ENCODE measurements around the gene CYTIP. TPM values are rescaled to one million over a fixed set of nuclear protein-coding genes. Genes with fewer than 3 reads are reported as not detected.

CYTIP gene
- total RNA-seq, 1 experiment from 2014 or later, result not detected

DNA sequence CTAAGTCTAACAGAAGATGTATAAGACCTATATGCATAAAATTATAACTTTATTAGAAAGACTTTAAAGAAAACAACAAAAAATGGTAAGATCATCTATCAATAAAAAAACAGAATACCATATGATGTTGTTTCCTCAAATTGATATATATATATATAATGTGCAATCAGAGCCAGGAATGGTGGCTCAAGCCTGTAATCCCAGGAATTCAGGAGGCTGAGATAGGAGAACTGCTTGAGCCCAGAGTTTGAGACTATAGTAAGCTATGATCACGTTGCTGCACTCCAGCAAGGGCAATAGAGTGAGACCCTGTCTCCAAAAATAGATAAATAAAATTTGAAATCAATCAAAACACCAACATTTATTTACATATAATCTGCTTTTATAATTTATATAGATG, 19.5 kb downstream of the CYTIP start:
- CTCF ChIA-PET, result no interaction called here
- no peak overlapping the region for H3K27ac ChIP-seq

DNA sequence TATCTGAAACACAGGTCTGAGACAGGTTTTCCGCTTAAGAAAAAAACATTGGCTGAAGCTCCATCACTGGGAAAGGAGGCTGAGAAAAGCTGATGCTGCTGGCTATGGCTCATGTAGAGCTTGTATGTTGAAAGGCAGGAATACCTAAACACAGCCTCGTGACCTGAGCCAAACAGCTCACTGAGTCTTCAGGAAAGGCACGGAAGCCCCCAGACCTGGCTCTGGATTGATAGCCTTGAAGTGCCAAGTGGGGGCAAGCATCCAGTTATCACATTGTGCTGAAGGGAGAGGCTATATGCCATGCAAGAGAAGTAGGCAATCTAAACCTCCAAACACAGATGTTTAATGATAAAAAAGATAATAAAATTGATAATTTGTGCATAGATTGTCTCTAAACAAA, 21.9 kb downstream of the CYTIP start:
- Histone ChIP-seq H3K27ac (no peak overlapping the region), H3F3A (ENCODE audit: insufficient read depth, low read depth) (no peaks in the 10 kb centered on the region), H3K27me3 (ENCODE audit: insufficient read depth, low read depth) (no peaks in the 10 kb centered on the region), H3K4me1 (replicated peaks; ENCODE audit: insufficient read depth) (no peaks in the 10 kb centered on the region), H3K9me2 (ENCODE audit: insufficient read depth) (no peaks in the 10 kb centered on the region), H3K9me3 (ENCODE audit: insufficient read depth, low read depth) (no peaks in the 10 kb centered on the region), H2AFZ (no peak overlapping the region), H3K4me2 (no peak overlapping the region), H3K36me3 (ENCODE audit: low read depth) (no peaks in the 10 kb centered on the region), H3K4me3 (no peak overlapping the region), H3K79me2 (ENCODE audit: low read depth) (no peaks in the 10 kb centered on the region), H4K20me1 (ENCODE audit: insufficient read depth) (no peaks in the 10 kb centered on the region)
- TF ChIP-seq CTCF (conservative IDR thresholded peaks at IDR 0.05), result no peak
- TF ChIP-seq EZH2 (IDR thresholded peaks at IDR 0.05; ENCODE audit: low read depth), result no peak
- POLR2A ChIA-PET (ENCODE audit: unreplicated experiment), result no interaction called here
- CTCF ChIA-PET, result no interaction called here
- no TSS peak for BruUV-seq (replicated peaks)
- no peak for DNase-seq
- intact Hi-C loops (cut with micrococcal nuclease; ENCODE audit: unreplicated experiment), result no loop called here

More for the DNA sequence above, 19.5 kb downstream of the CYTIP start:
- Histone ChIP-seq H3K36me3 (ENCODE audit: low read depth) (no peaks in the 10 kb centered on the region), H2AFZ (no peak overlapping the region), H4K20me1 (ENCODE audit: insufficient read depth) (no peaks in the 10 kb centered on the region), H3K9me3 (ENCODE audit: insufficient read depth, low read depth) (no peaks in the 10 kb centered on the region), H3K27me3 (ENCODE audit: insufficient read depth, low read depth) (no peaks in the 10 kb centered on the region), H3K79me2 (ENCODE audit: low read depth) (no peaks in the 10 kb centered on the region), H3K4me1 (replicated peaks; ENCODE audit: insufficient read depth) (no peaks in the 10 kb centered on the region), H3K4me3 (no peak overlapping the region), H3K9me2 (ENCODE audit: insufficient read depth) (no peaks in the 10 kb centered on the region), H3K4me2 (no peak overlapping the region), H3F3A (ENCODE audit: insufficient read depth, low read depth) (no peaks in the 10 kb centered on the region)
- TF ChIP-seq CTCF (conservative IDR thresholded peaks at IDR 0.05) (no peak), EZH2 (IDR thresholded peaks at IDR 0.05; ENCODE audit: low read depth) (no peak)
- no TSS peak for BruUV-seq (replicated peaks)
- POLR2A ChIA-PET (ENCODE audit: unreplicated experiment), result interaction anchor here (0.6 kb wide), 1 partner anchor 44 kb away, joined by 3 read pairs; no protein-coding TSS in a partner anchor
- no peak for DNase-seq
- intact Hi-C loops (cut with micrococcal nuclease; ENCODE audit: unreplicated experiment), result no loop called here

GRCh38 chr2:157421331-157421944, 22.5 kb downstream of the CYTIP start:
- no peaks in the 10 kb centered on the region for H3K9me2 ChIP-seq (ENCODE audit: insufficient read depth)
- H2AFZ ChIP-seq, result no peak overlapping the region
- H3F3A ChIP-seq (ENCODE audit: insufficient read depth, low read depth), result no peaks in the 10 kb centered on the region
- H3K4me1 ChIP-seq (replicated peaks; ENCODE audit: insufficient read depth), result no peaks in the 10 kb centered on the region
- no TSS peak for BruUV-seq (replicated peaks)
- no peaks in the 10 kb centered on the region for H3K79me2 ChIP-seq (ENCODE audit: low read depth)
- no peak overlapping the region for H3K4me3 ChIP-seq
- DNase-seq, result no peak
- no peak overlapping the region for H3K4me2 ChIP-seq
- no peak overlapping the region for H3K27ac ChIP-seq
- H3K36me3 ChIP-seq (ENCODE audit: low read depth), result no peaks in the 10 kb centered on the region
- H3K27me3 ChIP-seq (ENCODE audit: insufficient read depth, low read depth), result no peaks in the 10 kb centered on the region
- CTCF ChIA-PET, result no interaction called here
- H3K9me3 ChIP-seq (ENCODE audit: insufficient read depth, low read depth), result no peaks in the 10 kb centered on the region
- no peak for TF ChIP-seq EZH2 (IDR thresholded peaks at IDR 0.05; ENCODE audit: low read depth)
- no peak for TF ChIP-seq CTCF (conservative IDR thresholded peaks at IDR 0.05)
- intact Hi-C loops (cut with micrococcal nuclease; ENCODE audit: unreplicated experiment), result no loop called here
- no peaks in the 10 kb centered on the region for H4K20me1 ChIP-seq (ENCODE audit: insufficient read depth)
- POLR2A ChIA-PET (ENCODE audit: unreplicated experiment), result no interaction called here

All from PC-9 (cell line).